H1 (cell line): ENCODE measurements around the gene TELO2. TPM values are rescaled to one million over a fixed set of nuclear protein-coding genes. Genes with fewer than 3 reads are reported as not detected.

ENCODE experiments used
- CTCF ChIA-PET: fragments of 300-600 bp; sonication (Branson Sonifier 250); formaldehyde crosslinking; loops from one replicate; lab custom pipeline; 2021; ENCODE audit not compliant: partially characterized antibody; lab: Charles Lee
- POLR2A ChIA-PET: fragments of 300-600 bp; sonication (Branson Sonifier 250); formaldehyde crosslinking; loops from one replicate; lab custom pipeline; 2021; ENCODE audit warnings: inconsistent platforms; ENCODE audit not compliant: partially characterized antibody; lab: Charles Lee
- DNase-seq, 2 experiments: peaks; one replicate each; pipeline versions ENCODE4 v3.0.0 to v3.0.0-alpha.2; 2010 to 2022; ENCODE audit warnings: low spot score in 2 of 2, low read depth in 1 of 2, mixed read lengths in 1 of 2
- FAIRE-seq: peaks from 2 replicates; lab custom pipeline; 2011; peaks lifted over from hg19 to GRCh38; lab: Jason Lieb, UNC
- H2AFZ ChIP-seq: 2 replicates; pipeline ENCODE4 v1.8.1; 2012; ENCODE audit warnings: low read length, inconsistent platforms
- H2AK5ac ChIP-seq: 2 replicates; pipeline ENCODE4 v1.6.1; 2013; ENCODE audit warnings: low read depth, low read length
- H2BK120ac ChIP-seq: replicated peaks from 2 replicates; pipeline ENCODE3; 2013; ENCODE audit warnings: low read depth, low read length, inconsistent platforms
- H2BK12ac ChIP-seq: 2 replicates; pipeline ENCODE4 v1.6.1; 2013; ENCODE audit warnings: low read depth, low read length
- H2BK15ac ChIP-seq: 2 replicates; pipeline ENCODE4 v1.6.1; 2013; ENCODE audit warnings: low read length
- H2BK20ac ChIP-seq: 2 replicates; pipeline ENCODE4 v1.6.1; 2013; ENCODE audit warnings: low read length
- H2BK5ac ChIP-seq: 2 replicates; pipeline ENCODE4 v1.6.1; 2013; ENCODE audit warnings: low read depth, low read length
- H3K14ac ChIP-seq: 2 replicates; pipeline ENCODE4 v1.6.1; 2013; ENCODE audit warnings: inconsistent platforms; ENCODE audit not compliant: insufficient read length
- H3K18ac ChIP-seq: 2 replicates; pipeline ENCODE4 v1.6.1; 2013; ENCODE audit warnings: low read length; ENCODE audit errors: extremely low read depth
- H3K23ac ChIP-seq: 2 replicates; pipeline ENCODE4 v1.6.1; 2013; ENCODE audit warnings: inconsistent platforms; ENCODE audit not compliant: insufficient read length
- H3K23me2 ChIP-seq: 2 replicates; pipeline ENCODE4 v1.6.1; 2013; ENCODE audit warnings: low read depth, low read length
- H3K27ac ChIP-seq: 2 replicates; pipeline ENCODE4 v1.6.1; 2011; ENCODE audit warnings: low read depth, low read length, inconsistent platforms
- H3K27me3 ChIP-seq, 4 experiments: replicated peaks in 1 of 4; 1 replicate in 1 of 4; 2 replicates in 3 of 4; pipeline versions ENCODE4 v1.6.1 to v1.8.1; 2011 to 2013; ENCODE audit warnings: low read length in 3 of 4, mild to moderate bottlenecking in 3 of 4, inconsistent platforms in 2 of 4, mixed read lengths in 2 of 4, moderate library complexity in 1 of 4; ENCODE audit not compliant: control insufficient read depth in 3 of 4, insufficient read depth in 3 of 4; ENCODE audit errors: extremely low read depth in 1 of 4
- H3K36me3 ChIP-seq, 4 experiments: 2 replicates each; pipeline versions ENCODE4 v1.6.1 to v1.8.1; 2011 to 2013; ENCODE audit warnings: mild to moderate bottlenecking in 4 of 4, low read length in 3 of 4, moderate library complexity in 2 of 4, control low read depth in 1 of 4, inconsistent platforms in 1 of 4; ENCODE audit not compliant: insufficient read depth in 4 of 4, control insufficient read depth in 2 of 4
- H3K4ac ChIP-seq: replicated peaks from 2 replicates; pipeline ENCODE3; 2013; ENCODE audit warnings: low read length, low read depth, mixed read lengths, inconsistent platforms; ENCODE audit not compliant: insufficient read length
- H3K4me1 ChIP-seq, 4 experiments: replicated peaks in 1 of 4; 1 replicate in 1 of 4; 2 replicates in 3 of 4; pipeline versions ENCODE4 v1.6.1 to v1.8.1; 2011 to 2013; ENCODE audit warnings: low read length in 3 of 4, inconsistent platforms in 2 of 4, mixed read lengths in 1 of 4; ENCODE audit not compliant: insufficient read depth in 4 of 4, control insufficient read depth in 3 of 4
- H3K4me2 ChIP-seq, 2 experiments: 2 replicates each; pipeline versions ENCODE4 v1.6.1 to v1.8.1; 2011 to 2013; ENCODE audit warnings: low read depth in 2 of 2, low read length in 2 of 2, control low read depth in 1 of 2, inconsistent platforms in 1 of 2, mild to moderate bottlenecking in 1 of 2; ENCODE audit not compliant: insufficient read depth in 1 of 2
- H3K4me3 ChIP-seq, 4 experiments: fragments of 200-600, 300-600 bp in 1 of 4; sonication (generic), shearing (Covaris generic), sonication (Bioruptor Twin) in 1 of 4; 2 replicates each; pipeline versions ENCODE4 v1.5.1 to v1.8.1; 2011 to 2016; ENCODE audit warnings: low read length in 4 of 4, low read depth in 3 of 4, control low read depth in 2 of 4, inconsistent platforms in 2 of 4, mild to moderate bottlenecking in 2 of 4, mixed read lengths in 1 of 4, moderate library complexity in 1 of 4; ENCODE audit not compliant: insufficient read depth in 2 of 4; ENCODE audit errors: extremely low read depth in 1 of 4
- H3K56ac ChIP-seq: replicated peaks from 2 replicates; pipeline ENCODE3; 2013; ENCODE audit warnings: low read depth, mild to moderate bottlenecking, mixed read lengths, low read length, inconsistent platforms; ENCODE audit not compliant: insufficient read length
- H3K79me1 ChIP-seq: 2 replicates; pipeline ENCODE4 v1.6.1; 2013; ENCODE audit warnings: low read depth, low read length, control low read depth
- H3K79me2 ChIP-seq, 2 experiments: 2 replicates each; pipeline versions ENCODE4 v1.6.1 to v1.8.1; 2012 to 2013; ENCODE audit warnings: low read length in 2 of 2, mild to moderate bottlenecking in 2 of 2, inconsistent platforms in 1 of 2; ENCODE audit not compliant: insufficient read depth in 2 of 2, control insufficient read depth in 1 of 2
- H3K9ac ChIP-seq, 4 experiments: replicated peaks in 1 of 4; 1 replicate in 1 of 4; 2 replicates in 3 of 4; pipeline versions ENCODE4 v1.6.1 to v1.8.1; 2011 to 2013; ENCODE audit warnings: low read depth in 3 of 4, low read length in 3 of 4, control low read depth in 2 of 4, mild to moderate bottlenecking in 2 of 4, moderate library complexity in 2 of 4, inconsistent platforms in 1 of 4; ENCODE audit errors: extremely low read depth in 1 of 4
- H3K9me3 ChIP-seq, 2 experiments: 2 replicates each; pipeline versions ENCODE4 v1.6.1 to v1.8.1; 2012 to 2013; ENCODE audit warnings: mild to moderate bottlenecking in 2 of 2, moderate library complexity in 2 of 2, control low read depth in 1 of 2, inconsistent platforms in 1 of 2, low read depth in 1 of 2, low read length in 1 of 2, mixed read lengths in 1 of 2; ENCODE audit not compliant: insufficient read depth in 2 of 2
- H4K20me1 ChIP-seq, 2 experiments: replicated peaks in 1 of 2; 2 replicates each; pipeline versions ENCODE3 to v1.8.1; 2011 to 2013; ENCODE audit warnings: inconsistent platforms in 2 of 2, low read length in 2 of 2, mild to moderate bottlenecking in 1 of 2; ENCODE audit not compliant: insufficient read depth in 2 of 2, control insufficient read depth in 1 of 2
- H4K5ac ChIP-seq: 2 replicates; pipeline ENCODE4 v1.6.1; 2013; ENCODE audit warnings: low read length, low read depth, mixed read lengths, inconsistent platforms; ENCODE audit not compliant: insufficient read length
- H4K8ac ChIP-seq: 2 replicates; pipeline ENCODE4 v1.8.0; 2013; ENCODE audit warnings: mild to moderate bottlenecking, moderate library complexity, low read length, inconsistent platforms; ENCODE audit not compliant: insufficient read depth; ENCODE audit errors: extremely low read depth
- H4K91ac ChIP-seq: replicated peaks from 2 replicates; pipeline ENCODE3; 2013; ENCODE audit warnings: low read length, mixed read lengths, inconsistent platforms; ENCODE audit not compliant: insufficient read length
- ATF2 ChIP-seq: IDR thresholded peaks from 2 replicates; pipeline ENCODE4 v1.6.1; 2012; ENCODE audit warnings: low read length, inconsistent platforms
- HDAC2 ChIP-seq, 2 experiments: fragments of 300-600 bp in 1 of 2; sonication (generic) in 1 of 2; IDR thresholded peaks; 2 replicates each; pipeline ENCODE4 v1.6.1; 2011 to 2012; ENCODE audit warnings: low read depth in 2 of 2, low read length in 2 of 2, mild to moderate bottlenecking in 2 of 2, moderate library complexity in 2 of 2, borderline replicate concordance in 1 of 2, inconsistent platforms in 1 of 2
- KDM4A ChIP-seq: IDR thresholded peaks from one replicate; pipeline ENCODE4 v1.7.1; 2012; ENCODE audit warnings: low read depth, mild to moderate bottlenecking, moderate library complexity, low read length, inconsistent platforms; ENCODE audit not compliant: severe bottlenecking
- MAFK ChIP-seq: IDR thresholded peaks from 2 replicates; pipeline ENCODE4 v1.6.1; 2012; ENCODE audit warnings: low read depth, mild to moderate bottlenecking, improper control_type of control experiment, low read length
- NRF1 ChIP-seq: IDR thresholded peaks from 2 replicates; pipeline ENCODE4 v1.6.1; 2011; ENCODE audit warnings: mild to moderate bottlenecking, low read depth, low read length, improper control_type of control experiment
- YY1 ChIP-seq: IDR thresholded peaks from 2 replicates; pipeline ENCODE4 v1.6.1; 2011; ENCODE audit warnings: low read depth, mild to moderate bottlenecking, low read length
- WGBS, 2 experiments: shearing (Covaris generic) in 1 of 2; methylation state at CpG; one replicate each; pipeline versions ENCODE4 v1.1.6 to v1.1.7; 2013 to 2015; ENCODE audit warnings: low lambda C conversion rate in 2 of 2, mixed read lengths in 2 of 2, inconsistent platforms in 1 of 2, low coverage in 1 of 2, missing lambda C conversion rate in 1 of 2; ENCODE audit not compliant: insufficient replicate concordance in 2 of 2, insufficient coverage in 1 of 2, insufficient read length in 1 of 2; ENCODE audit errors: extremely low coverage in 1 of 2, missing lambda C conversion rate in 1 of 2; 5-methylcytosine and 5-hydroxymethylcytosine counted together
- polyA plus RNA-seq, 7 experiments: library from polyadenylated mRNA; depleted of rRNA in 3 of 7; stranded (reverse) in 5 of 7; unstranded in 2 of 7; fragments of >200 nt in 5 of 7; fragments of 200-250 nt in 2 of 7; gene quantifications; 1 replicate in 5 of 7; 2 replicates in 1 of 7; 4 replicates in 1 of 7; pipeline versions ENCODE4 v1.2.1 to v1.2.3, GENCODE V29; 2011 to 2013; ENCODE audit warnings: missing spikeins in 2 of 7, mixed read lengths in 2 of 7
- total RNA-seq: library from RNA; stranded (reverse); fragmentation: NEBNext Ultra II Directional; extraction: Animal tissue kit (Norgen Biotek cat#: 25700); gene quantifications from 2 replicates; pipeline ENCODE4 v1.2.1, GENCODE V29; 2021

TELO2 gene
- total and polyA plus RNA-seq, 2 of the 8 experiments (the other 6 are each of a cell fraction or from before 2014, with no cell fraction given), result 39.3 to 64.8 TPM

- Histone ChIP-seq H4K5ac (no peak overlapping the region), H3K79me2 (no peaks in the 10 kb centered on the region), H3K23me2 (no peaks in the 10 kb centered on the region), H3K56ac (no peak overlapping the region), H2BK12ac (no peak overlapping the region), H2BK20ac (no peak overlapping the region)
- no peak for TF ChIP-seq NRF1
- no peak for TF ChIP-seq HDAC2 (IDR thresholded peaks at IDR 0.05; ENCODE audit: borderline replicate concordance in 1 of 2, low read depth in 2 of 2, low read length in 2 of 2)
- TF ChIP-seq YY1, result no peak
- TF ChIP-seq MAFK, result no peak
- TF ChIP-seq ATF2, result no peak
- no peak for TF ChIP-seq KDM4A
- TF ChIP-seq, all 59 proteins: peak for 0
- Histone ChIP-seq H4K8ac (no peak overlapping the region), H3K27me3 (no peaks in the 10 kb centered on the region), H2BK5ac (no peak overlapping the region; the same call in 1 of the 2 replicates), H3K14ac (no peak overlapping the region), H3K79me1 (no peaks in the 10 kb centered on the region; the same call in 1 of the 2 replicates), H3K4me3 (no peak overlapping the region), H3K9ac (no peak overlapping the region; a peak in 1 of 7 replicates), H3K4me1 (no peaks in the 10 kb centered on the region), H3K9me3 (no peaks in the 10 kb centered on the region), H3K23ac (no peak overlapping the region), H3K18ac (no peak overlapping the region), H2BK120ac (no peak overlapping the region), H3K4ac (no peak overlapping the region), H4K20me1 (peaks cover 3% of the 10 kb centered on the region in 2 experiments), H3K27ac (no peak overlapping the region), H2BK15ac (no peak overlapping the region), H3K36me3 (peaks cover 0 to 6% (median 2%) of the 10 kb centered on the region in 4 experiments; a peak in 4 of 8 replicates), H2AFZ (no peak overlapping the region), H3K4me2 (no peak overlapping the region), H4K91ac (no peak overlapping the region), H2AK5ac (no peak overlapping the region)
- no peak for FAIRE-seq
- 81% methylated on average over 15 of the region's 15 CpGs; no CpG with 5 or more reads in 1 of the 2 experiments for WGBS, 2 experiments
- no peak for DNase-seq
- CTCF ChIA-PET, result no interaction called here
- POLR2A ChIA-PET, result interaction anchor here (0.6 to 1.0 kb wide), 2 partner anchors 61 to 90 kb away, joined by 3 read pairs; no protein-coding TSS in a partner anchor
Measured at GRCh38 chr16:1552129-1552528, 59.0 kb downstream of the TELO2 start.
